Amniotic stem cell (primary cell): Measurements from ENCODE around the gene GPX5.

Experiments used
- DNase-seq: peaks from one replicate; lab custom pipeline; 2025; lab: John Stamatoyannopoulos, UW

GPX5 gene

DNA sequence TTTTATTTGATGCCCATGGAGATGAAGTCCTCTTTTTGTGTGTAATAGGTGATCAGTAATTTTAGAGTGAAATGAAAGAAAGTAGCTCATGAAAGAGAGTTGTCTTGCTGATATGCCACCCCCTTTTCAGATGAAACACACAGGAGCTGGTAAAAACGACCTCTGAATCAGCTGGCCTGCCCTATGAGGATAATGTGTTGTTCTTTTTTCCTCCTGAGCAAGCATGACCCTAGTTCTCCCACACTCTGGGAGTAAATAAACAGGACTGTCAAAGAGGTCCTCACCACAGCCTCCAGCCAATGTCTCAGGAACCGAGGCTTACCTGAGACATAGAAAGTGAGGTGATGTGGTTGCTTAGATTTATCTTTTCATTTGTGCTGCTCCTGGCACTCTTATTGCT lies 29.5 kb downstream of the GPX5 start:
- DNase-seq = no peak

DNA sequence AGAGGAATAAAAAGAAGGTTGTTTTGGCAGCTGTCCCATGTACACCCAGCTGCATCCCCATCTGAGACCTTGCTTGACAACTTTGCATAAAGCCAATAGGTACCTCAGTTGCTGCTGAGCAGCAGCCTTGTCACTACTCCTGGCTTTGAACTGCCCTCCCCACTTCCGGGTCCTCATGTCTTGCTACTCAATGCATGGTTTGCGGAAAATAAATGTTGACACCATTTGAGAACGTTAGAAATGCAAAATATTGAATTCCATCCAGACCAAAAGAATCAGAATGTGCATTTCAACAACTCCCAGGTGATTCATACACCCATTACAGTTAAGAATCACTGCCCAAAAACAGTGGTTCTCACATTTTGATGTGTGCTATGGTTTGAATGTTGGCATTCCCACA lies 32.9 kb downstream of the GPX5 start:
- no peak for DNase-seq

DNA sequence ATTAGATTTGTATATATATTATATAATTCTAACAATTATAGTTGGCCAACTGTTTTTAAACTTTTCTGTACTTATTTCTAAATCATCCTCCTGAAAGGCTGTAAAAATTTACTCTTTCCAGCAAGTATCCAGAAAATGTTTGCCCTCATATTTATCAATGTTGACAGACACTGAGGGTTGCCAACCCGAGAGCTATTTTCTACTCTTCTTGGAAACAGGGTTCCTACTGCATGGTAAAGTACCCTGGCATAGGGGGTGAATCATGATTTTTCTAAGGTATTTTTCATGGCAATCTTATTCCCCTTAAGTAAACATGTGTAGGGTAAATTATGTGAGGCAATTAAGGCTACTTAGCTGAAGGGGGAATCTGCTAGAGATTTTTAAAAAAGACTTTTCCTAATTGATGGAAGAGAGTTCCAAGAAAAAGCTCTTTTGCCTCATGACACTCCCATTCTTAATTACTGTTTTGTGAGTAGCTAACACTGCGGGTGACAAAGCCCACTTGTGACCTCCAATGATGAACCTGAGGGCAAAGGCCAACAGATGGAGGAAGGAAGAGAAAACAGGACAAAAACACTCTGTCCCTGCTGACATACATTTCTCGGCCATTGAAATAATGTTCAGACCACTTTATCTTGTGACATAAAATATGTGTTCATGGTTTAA lies 37.9 kb downstream of the GPX5 start:
- no peak for DNase-seq

DNA sequence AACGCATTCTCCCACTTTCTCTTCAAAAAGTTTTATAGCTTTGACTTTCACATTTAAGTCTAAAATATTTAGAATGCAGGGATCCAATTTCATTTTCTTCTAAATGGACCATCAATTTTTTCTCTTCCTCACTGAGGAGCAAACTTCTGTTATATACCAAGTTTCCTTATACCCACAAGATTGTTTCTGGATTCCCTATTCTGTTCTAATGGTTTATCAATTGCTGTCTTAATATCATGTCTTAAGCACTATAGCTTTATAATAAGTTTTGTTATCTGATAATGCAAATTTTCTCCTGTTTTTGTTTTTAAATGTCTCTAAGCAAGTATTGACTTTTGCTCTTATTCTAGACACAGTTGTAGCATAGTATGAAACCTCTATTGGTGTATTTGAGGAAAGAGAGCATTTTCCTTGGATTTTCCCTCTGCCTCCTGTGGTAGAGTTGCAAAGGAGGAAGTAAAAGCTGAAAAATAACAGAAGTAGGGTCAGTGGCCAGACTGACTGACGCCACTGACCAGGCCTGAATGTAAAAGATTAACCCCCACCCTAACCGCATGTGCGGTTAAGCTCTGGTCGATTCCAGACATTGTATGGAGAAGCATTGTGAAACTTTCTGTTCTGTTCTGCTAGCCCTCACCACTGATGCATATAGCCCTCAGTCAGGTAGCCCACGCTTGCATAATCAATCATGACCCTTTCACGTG lies 40.3 kb downstream of the GPX5 start:
- no peak for DNase-seq

DNA sequence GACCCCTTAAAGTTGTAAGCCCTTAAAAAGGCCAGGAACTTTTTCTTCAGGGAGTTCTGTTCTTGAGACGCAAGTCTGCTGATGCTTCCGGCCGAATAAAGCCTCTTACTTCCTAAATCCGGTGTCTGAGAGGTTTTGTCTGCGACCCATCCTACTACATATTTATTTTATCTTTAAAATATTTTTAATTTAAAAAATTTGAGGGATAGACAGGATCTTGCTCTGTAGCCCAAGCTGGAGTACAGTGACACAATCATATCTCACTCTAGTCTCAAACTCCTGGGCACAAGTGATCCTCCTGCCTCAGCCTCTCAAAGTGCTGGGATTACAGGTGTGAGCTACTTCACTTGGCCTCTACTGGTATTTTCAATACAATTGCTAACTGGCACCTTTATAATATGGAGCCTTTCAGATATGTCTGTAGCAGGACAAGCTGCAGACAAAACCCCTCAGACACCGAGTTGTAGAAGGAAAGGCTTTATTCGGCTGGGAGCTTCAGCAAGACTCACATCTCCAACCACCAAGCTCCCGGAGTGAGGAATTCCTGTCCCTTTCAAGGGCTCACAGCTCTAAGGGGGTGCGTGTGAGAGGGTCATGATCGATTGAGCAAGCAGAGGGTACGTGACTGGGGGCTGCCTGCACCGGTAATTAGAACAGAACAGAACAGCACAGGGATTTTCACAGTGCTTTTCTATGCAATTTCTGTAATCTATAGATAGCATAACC lies 41.0 kb downstream of the GPX5 start:
- DNase-seq = no peak

DNA sequence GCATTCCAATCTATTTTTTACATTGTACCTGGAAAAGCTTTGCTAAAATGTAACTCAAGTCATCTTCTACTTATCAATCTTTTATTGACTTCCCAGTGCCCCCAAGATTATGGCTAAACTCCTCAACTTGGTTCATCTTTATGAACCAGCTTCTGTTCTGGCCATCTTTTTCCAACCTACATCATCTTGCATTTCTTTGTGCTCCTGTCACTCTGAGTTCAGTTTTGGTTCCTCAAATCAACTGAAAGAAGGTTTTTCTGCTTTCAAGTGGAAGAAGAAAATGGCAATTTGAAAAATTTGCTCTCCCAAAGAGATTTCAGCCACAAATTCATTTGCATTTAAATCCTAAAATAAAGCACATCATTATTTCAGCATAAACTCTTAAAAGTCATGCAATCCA lies 41.8 kb downstream of the GPX5 start:
- no peak for DNase-seq

DNA sequence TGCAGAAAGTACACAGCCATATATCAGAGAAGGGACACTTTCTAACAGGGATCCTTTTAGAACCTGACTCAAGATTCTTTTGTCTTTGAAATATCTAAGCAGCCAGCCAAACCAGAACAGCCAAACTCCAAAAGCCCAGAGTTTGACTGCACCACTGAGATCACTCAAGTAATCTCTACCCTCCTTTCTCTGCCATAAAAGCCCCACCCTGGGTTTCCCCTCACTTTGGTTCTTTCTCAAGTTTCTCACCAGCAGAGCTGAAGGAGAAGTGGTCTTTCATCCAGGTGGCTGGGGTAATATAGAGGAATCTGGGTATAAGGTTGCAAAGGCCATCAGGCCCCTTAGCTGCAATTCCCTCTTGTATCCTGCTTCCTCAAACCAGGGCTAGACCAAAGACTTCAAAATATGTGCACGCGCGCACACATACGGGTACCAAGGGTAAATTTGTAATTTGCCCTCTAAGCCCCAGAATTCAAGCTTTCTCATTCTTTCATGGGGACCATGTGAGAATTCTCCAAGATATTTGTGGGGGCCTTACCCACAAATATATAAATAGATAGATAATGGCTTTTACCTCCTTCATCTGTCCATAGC lies 42.9 kb downstream of the GPX5 start:
- DNase-seq = no peak

DNA sequence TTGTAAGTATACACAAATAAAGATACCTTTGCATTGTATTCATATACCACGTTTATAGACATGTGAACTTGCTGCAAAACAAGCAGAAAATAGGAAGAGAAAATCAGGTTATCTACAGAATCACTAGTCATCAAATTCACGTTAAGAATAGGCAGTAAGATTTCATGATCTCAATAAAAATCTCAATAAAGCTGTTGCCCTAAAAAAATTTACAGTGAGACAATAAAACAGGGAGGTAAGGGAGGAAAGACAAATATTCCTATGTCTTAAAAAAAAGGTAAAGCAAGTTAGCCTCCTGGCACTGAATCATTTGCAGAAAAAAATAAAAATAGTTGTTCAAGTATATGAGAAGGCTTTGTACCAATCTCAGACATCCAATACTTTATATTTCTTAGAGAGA lies 44.1 kb downstream of the GPX5 start:
- DNase-seq = no peak

DNA sequence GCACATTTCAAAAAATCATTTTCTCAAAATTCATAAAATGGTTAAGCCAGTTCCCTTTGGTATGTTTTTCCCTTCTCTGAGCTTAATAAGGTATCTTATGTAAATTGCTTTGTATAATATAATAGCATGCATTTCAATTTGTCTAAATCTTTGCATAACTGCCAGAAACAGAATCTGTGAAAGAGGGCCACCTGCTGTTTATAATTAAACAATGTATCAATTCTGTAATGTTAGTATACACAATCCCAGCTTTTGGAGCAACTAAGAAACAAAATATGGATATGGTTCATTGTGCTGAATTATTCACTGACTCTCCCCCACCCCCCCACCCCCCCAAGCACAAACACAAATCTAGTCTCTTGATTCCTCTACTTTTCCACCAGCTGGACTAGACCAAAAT lies 54.8 kb downstream of the GPX5 start:
- no peak for DNase-seq

DNA sequence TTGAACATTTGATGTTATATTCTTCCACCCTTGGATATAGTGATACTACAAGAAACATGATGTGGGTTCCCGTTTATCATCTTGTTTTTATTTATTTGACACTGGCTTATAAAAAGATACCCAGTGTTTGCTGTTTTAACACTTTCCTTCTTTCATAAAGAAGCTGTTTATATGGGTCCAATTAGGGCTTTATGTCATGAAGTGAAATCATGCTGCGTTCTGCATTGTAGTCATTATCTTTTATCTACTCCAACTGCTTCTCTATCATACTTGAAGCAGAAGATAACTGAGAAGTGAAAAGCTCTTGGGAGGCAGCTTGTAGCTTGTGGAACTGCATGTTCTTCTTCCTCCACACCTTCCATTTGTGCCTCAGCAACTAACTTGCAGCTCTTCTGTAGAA lies 57.8 kb downstream of the GPX5 start:
- no peak for DNase-seq
